HCT116 (cell line): ENCODE data around the gene RMI2. TPM values are rescaled to one million over a fixed set of nuclear protein-coding genes. Genes with fewer than 3 reads are reported as not detected.

Experiments used
- ATAC-seq: fragments of 200-7000 bp; cut with Tn5 transposase; 2 replicates; pipeline ENCODE4 v1.9.1; 2020; ENCODE audit warnings: mild to moderate bottlenecking, moderate library complexity
- BruUV-seq: library from RNA; stranded (reverse); fragments of 400-500 nt; replicated peaks from 2 replicates; lab custom pipeline; 2021; lab: Mats Ljungman, UMichigan
- CTCF ChIA-PET: fragments of 300-600 bp; sonication (Branson Sonifier 250); formaldehyde crosslinking; loops from one replicate; lab custom pipeline; 2021; ENCODE audit warnings: antibody characterized with exemption; lab: Charles Lee
- POLR2A ChIA-PET: fragments of 300-600, 350-600 bp; sonication (Branson Sonifier 250); formaldehyde crosslinking; loops from one replicate; lab custom pipeline; 2021; ENCODE audit warnings: antibody characterized with exemption; lab: Charles Lee
- RAD21 ChIA-PET, 2 experiments: fragments of 300-600 bp; sonication (Branson Sonifier 250); formaldehyde crosslinking; loops; one replicate each; lab custom pipeline; 2023; ENCODE audit warnings: low total read pairs in 2 of 2; ENCODE audit not compliant: uncharacterized antibody in 2 of 2, unreplicated experiment in 2 of 2, low non-redundant PET in 1 of 2; lab: Charles Lee
- DNase-seq: peaks from one replicate; pipeline ENCODE4 v3.0.0-alpha.2; 2010; ENCODE audit warnings: low read depth, low spot score
- H2AFZ ChIP-seq: fragments of 200-600 bp; shearing (Covaris generic), sonication (generic); 2 replicates; pipeline ENCODE4 v1.6.1; 2017; ENCODE audit warnings: low read depth, mixed run types, mixed read lengths, antibody characterized with exemption, low read length; ENCODE audit not compliant: poor library complexity, severe bottlenecking
- H3K27ac ChIP-seq: 2 replicates; pipeline ENCODE4 v1.5.1; 2012; ENCODE audit warnings: low read depth, low read length
- H3K27me3 ChIP-seq: fragments of 200-600 bp; sonication (generic); 2 replicates; pipeline ENCODE4 v1.6.1; 2016; ENCODE audit warnings: mixed run types, low read length, mixed read lengths; ENCODE audit not compliant: insufficient read depth
- H3K36me3 ChIP-seq, 2 experiments: fragments of 200-500 bp in 1 of 2; fragments of 200-600 bp in 1 of 2; sonication (Bioruptor generic) in 1 of 2; sonication (generic) in 1 of 2; 2 replicates each; pipeline versions ENCODE4 v1.5.1 to v1.6.1; 2014 to 2016; ENCODE audit warnings: low read length in 2 of 2, inconsistent platforms in 1 of 2, mixed read lengths in 1 of 2, mixed run types in 1 of 2; ENCODE audit not compliant: insufficient read depth in 2 of 2, control insufficient read depth in 1 of 2
- H3K4me1 ChIP-seq, 2 experiments: fragments of 200-600 bp in 1 of 2; sonication (generic) in 1 of 2; 2 replicates each; pipeline versions ENCODE4 v1.5.1 to v1.6.1; 2012 to 2017; ENCODE audit warnings: low read length in 2 of 2, inconsistent platforms in 1 of 2, mild to moderate bottlenecking in 1 of 2, mixed read lengths in 1 of 2, mixed run types in 1 of 2, moderate library complexity in 1 of 2; ENCODE audit not compliant: insufficient read depth in 2 of 2, control insufficient read depth in 1 of 2
- H3K4me2 ChIP-seq: fragments of 200-600 bp; sonication (generic); 2 replicates; pipeline ENCODE4 v1.6.1; 2017; ENCODE audit warnings: mixed run types, low read length, mixed read lengths
- H3K4me3 ChIP-seq, 2 experiments: fragments of 200-600 bp in 1 of 2; sonication (generic) in 1 of 2; replicated peaks in 1 of 2; 2 replicates each; pipeline ENCODE4 v1.5.1; 2011 to 2016; ENCODE audit warnings: low read length in 2 of 2, control low read depth in 1 of 2, low read depth in 1 of 2, mild to moderate bottlenecking in 1 of 2, mixed read lengths in 1 of 2, mixed run types in 1 of 2
- H3K79me2 ChIP-seq: fragments of 200-600 bp; sonication (generic); 2 replicates; pipeline ENCODE4 v1.6.1; 2017; ENCODE audit warnings: mild to moderate bottlenecking, mixed run types, low read length, moderate library complexity, mixed read lengths; ENCODE audit not compliant: insufficient read depth
- H3K9ac ChIP-seq: fragments of 200-600 bp; sonication (generic); 2 replicates; pipeline ENCODE4 v1.6.1; 2016; ENCODE audit warnings: low read length, mixed read lengths
- H3K9me2 ChIP-seq: fragments of 200-600 bp; sonication (generic), shearing (Covaris generic); 2 replicates; pipeline ENCODE4 v1.6.1; 2017; ENCODE audit warnings: mixed run types, mild to moderate bottlenecking, moderate library complexity; ENCODE audit not compliant: insufficient read depth
- H3K9me3 ChIP-seq, 2 experiments: fragments of 200-500 bp in 1 of 2; fragments of 200-600 bp in 1 of 2; sonication (Bioruptor generic) in 1 of 2; sonication (generic) in 1 of 2; 2 replicates each; pipeline ENCODE4 v1.6.1; 2014 to 2017; ENCODE audit warnings: low read length in 2 of 2, mixed read lengths in 2 of 2, inconsistent platforms in 1 of 2, low read depth in 1 of 2, mild to moderate bottlenecking in 1 of 2, mixed run types in 1 of 2, moderate library complexity in 1 of 2; ENCODE audit not compliant: control insufficient read depth in 1 of 2, insufficient read depth in 1 of 2
- H4K20me1 ChIP-seq: fragments of 200-600 bp; sonication (generic), shearing (Covaris generic); 2 replicates; pipeline ENCODE4 v1.6.1; 2017; ENCODE audit warnings: mixed run types, mild to moderate bottlenecking, moderate library complexity; ENCODE audit not compliant: insufficient read depth
- CBX3 ChIP-seq: IDR thresholded peaks from 2 replicates; pipeline ENCODE4 v1.6.1; 2012; ENCODE audit warnings: low read depth
- EGR1 ChIP-seq: IDR thresholded peaks from 2 replicates; pipeline ENCODE4 v1.6.1; 2012; ENCODE audit warnings: low read depth
- JUND ChIP-seq: IDR thresholded peaks from 2 replicates; pipeline ENCODE4 v1.6.1; 2012
- RAD21 ChIP-seq: IDR thresholded peaks from 2 replicates; pipeline ENCODE4 v1.6.1; 2012; ENCODE audit warnings: low read depth, mild to moderate bottlenecking
- SIN3A ChIP-seq: IDR thresholded peaks from 2 replicates; pipeline ENCODE4 v1.6.1; 2012; ENCODE audit warnings: low read depth
- ZFX ChIP-seq: fragments of 450-650 bp; IDR thresholded peaks from 2 replicates; pipeline ENCODE4 v1.6.1; 2017
- intact Hi-C: fragments of 100-400 bp; cut with micrococcal nuclease; formaldehyde crosslinking; loops from 2 replicates; pipeline ENCODE4 v1.10.0; 2022
- total RNA-seq: library from RNA; stranded (reverse); gene quantifications from one replicate; pipeline ENCODE4 v1.2.1, GENCODE V29; 2021; ENCODE audit not compliant: unreplicated experiment
- TF ChIP-seq, protein P1 (sequence below): IDR thresholded peaks from 2 replicates; pipeline ENCODE4 v1.6.1; 2012

RMI2 gene
- total RNA-seq, 1 experiment from 2014 or later: 19.9 TPM

DNA sequence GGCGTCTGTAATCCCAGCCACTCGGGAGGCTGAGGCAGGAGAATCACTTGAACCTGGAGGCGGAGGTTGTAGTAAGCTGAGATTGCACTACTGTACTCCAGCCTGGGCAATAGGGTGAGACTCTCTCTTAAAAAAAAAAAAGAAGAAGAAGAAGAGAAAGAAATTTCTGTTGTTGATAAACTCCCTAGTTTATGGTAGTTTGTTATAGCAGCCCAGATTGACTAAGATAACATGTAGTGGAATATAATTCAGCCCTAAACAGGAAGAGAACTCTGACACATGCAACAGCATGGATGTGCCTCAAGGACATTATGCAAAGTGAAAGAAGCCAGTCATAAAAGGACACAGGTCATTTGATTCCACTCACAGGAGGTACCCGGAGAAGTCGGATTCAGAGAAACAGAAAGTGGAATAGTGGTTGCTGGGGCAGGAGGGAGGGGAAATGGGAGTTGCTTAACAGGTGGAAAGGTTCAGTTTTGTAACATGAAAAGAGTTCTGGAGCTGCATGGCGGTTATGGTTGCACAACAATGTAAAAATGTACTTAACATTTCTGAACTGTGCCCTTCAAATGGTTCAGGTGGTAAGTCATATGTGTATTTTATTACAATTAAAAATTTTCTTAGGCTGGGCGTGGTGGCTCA, 38.1 kb upstream of the RMI2 start:
- no TSS peak for BruUV-seq
- Histone ChIP-seq H3K4me2 (no peak overlapping the region), H3K27ac (no peak overlapping the region), H3K4me3 (no peak overlapping the region), H3K4me1 (peaks cover 5 to 6% of the 10 kb centered on the region in 2 experiments), H3K36me3 (no peaks in the 10 kb centered on the region), H3K79me2 (no peaks in the 10 kb centered on the region), H3K9me3 (no peaks in the 10 kb centered on the region), H3K27me3 (no peaks in the 10 kb centered on the region), H3K9ac (no peak overlapping the region), H3K9me2 (no peaks in the 10 kb centered on the region), H4K20me1 (no peaks in the 10 kb centered on the region), H2AFZ (no peak overlapping the region)
- POLR2A ChIA-PET: no interaction called here
- DNase-seq (no peak), ATAC-seq (no peak)
- RAD21 ChIA-PET: no interaction called here
- intact Hi-C loops: no loop called here
- CTCF ChIA-PET: no interaction called here
- no peak for TF ChIP-seq EGR1

DNA sequence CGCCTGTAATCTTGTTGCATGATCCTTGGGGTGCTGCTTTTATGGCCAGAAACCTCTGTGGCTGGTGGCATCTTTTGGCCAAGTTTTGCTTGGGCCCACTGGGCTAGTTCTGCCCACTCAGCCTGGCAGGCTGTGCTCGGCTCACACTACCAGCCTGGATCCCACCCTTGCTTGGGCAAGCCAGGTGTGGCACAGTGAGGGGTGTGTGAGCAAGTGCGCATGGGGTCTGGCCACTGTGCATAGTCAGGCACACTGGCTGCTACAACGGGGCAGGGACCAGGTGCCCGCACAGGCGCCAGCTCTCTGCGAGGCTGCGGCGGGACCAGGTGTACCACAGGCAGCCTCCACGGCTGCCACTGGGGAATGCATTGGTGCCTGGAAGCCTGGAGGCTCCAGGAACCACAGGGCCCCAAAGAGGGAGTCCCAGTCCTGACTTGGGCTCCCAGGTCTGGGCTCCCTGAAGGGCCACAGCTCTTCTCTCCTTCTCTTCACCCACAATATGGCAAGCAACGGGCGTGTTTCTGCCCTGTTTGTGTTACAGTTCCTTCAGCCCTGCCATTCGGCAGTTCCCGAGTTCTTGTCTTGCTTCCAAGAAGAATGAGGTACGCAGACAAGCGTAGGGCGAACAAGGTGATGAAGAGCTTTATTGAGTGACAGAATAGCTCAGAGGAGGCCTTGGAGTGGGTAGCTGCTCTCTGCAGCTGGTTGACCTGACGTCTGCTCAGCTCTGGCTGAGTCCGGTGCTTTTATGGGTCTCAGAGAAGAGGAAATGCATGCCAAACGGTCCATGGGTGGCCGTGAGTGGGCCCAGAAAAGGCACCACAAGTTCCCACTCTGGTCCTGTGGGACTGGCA, 37.4 kb upstream of the RMI2 start:
- Histone ChIP-seq H3K9me2 (no peaks in the 10 kb centered on the region), H3K9me3 (no peaks in the 10 kb centered on the region), H3K79me2 (no peaks in the 10 kb centered on the region), H3K27ac (no peak overlapping the region), H3K36me3 (no peaks in the 10 kb centered on the region), H2AFZ (no peak overlapping the region), H3K27me3 (no peaks in the 10 kb centered on the region), H4K20me1 (no peaks in the 10 kb centered on the region), H3K9ac (no peak overlapping the region), H3K4me1 (peaks cover 10 to 13% of the 10 kb centered on the region in 2 experiments), H3K4me3 (no peak overlapping the region), H3K4me2 (no peak overlapping the region)
- CTCF ChIA-PET: no interaction called here
- intact Hi-C loops: no loop called here
- DNase-seq: no peak
- RAD21 ChIA-PET: no interaction called here
- BruUV-seq: no TSS peak
- TF ChIP-seq ZFX: no peak
- TF ChIP-seq SIN3A: no peak
- no peak for TF ChIP-seq CBX3
- TF ChIP-seq, protein P1, sequence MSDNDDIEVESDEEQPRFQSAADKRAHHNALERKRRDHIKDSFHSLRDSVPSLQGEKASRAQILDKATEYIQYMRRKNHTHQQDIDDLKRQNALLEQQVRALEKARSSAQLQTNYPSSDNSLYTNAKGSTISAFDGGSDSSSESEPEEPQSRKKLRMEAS: no peak
- TF ChIP-seq RAD21: no peak
- TF ChIP-seq JUND: no peak
- POLR2A ChIA-PET: no interaction called here
- ATAC-seq: no peak
